Measurements from ENCODE around the gene LDLRAP1.

- TF ChIP-seq, protein P1, sequence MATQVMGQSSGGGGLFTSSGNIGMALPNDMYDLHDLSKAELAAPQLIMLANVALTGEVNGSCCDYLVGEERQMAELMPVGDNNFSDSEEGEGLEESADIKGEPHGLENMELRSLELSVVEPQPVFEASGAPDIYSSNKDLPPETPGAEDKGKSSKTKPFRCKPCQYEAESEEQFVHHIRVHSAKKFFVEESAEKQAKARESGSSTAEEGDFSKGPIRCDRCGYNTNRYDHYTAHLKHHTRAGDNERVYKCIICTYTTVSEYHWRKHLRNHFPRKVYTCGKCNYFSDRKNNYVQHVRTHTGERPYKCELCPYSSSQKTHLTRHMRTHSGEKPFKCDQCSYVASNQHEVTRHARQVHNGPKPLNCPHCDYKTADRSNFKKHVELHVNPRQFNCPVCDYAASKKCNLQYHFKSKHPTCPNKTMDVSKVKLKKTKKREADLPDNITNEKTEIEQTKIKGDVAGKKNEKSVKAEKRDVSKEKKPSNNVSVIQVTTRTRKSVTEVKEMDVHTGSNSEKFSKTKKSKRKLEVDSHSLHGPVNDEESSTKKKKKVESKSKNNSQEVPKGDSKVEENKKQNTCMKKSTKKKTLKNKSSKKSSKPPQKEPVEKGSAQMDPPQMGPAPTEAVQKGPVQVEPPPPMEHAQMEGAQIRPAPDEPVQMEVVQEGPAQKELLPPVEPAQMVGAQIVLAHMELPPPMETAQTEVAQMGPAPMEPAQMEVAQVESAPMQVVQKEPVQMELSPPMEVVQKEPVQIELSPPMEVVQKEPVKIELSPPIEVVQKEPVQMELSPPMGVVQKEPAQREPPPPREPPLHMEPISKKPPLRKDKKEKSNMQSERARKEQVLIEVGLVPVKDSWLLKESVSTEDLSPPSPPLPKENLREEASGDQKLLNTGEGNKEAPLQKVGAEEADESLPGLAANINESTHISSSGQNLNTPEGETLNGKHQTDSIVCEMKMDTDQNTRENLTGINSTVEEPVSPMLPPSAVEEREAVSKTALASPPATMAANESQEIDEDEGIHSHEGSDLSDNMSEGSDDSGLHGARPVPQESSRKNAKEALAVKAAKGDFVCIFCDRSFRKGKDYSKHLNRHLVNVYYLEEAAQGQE (IDR thresholded peaks at IDR 0.05; ENCODE audit: unreplicated experiment), result no peak
- TF ChIP-seq CTCF (conservative IDR thresholded peaks at IDR 0.05; ENCODE audit: low read depth in 2 of 2) (no peak), EZH2 (IDR thresholded peaks at IDR 0.05; ENCODE audit: low read depth, unreplicated experiment) (no peak), ZNF331 (CRISPR knock-in tag; IDR thresholded peaks at IDR 0.05; ENCODE audit: low read depth) (no peak), POLR2AphosphoS5 (IDR thresholded peaks at IDR 0.05; ENCODE audit: low read depth) (no peak), EZH2phosphoT487 (IDR thresholded peaks at IDR 0.05; ENCODE audit: unreplicated experiment) (no peak), NANOG (IDR thresholded peaks at IDR 0.05; ENCODE audit: borderline replicate concordance) (no peak), CREB1 (CRISPR knock-in tag; IDR thresholded peaks at IDR 0.05; ENCODE audit: low read depth) (no peak)
These were observed 28.7 kb downstream of the LDLRAP1 start for GRCh38 chr1:25572107-25572506.

All from GM23338 (cell line).